ENCODE data around the gene GOLGA2.

GOLGA2 gene

GRCh38 chr9:128276008-128276573, 284 bp upstream of the GOLGA2 start, which contains the start of gene SWI5:
TSS of gene SWI5 (plus strand) at chr9:128276276.
- Histone ChIP-seq H3K4me3 (ENCODE audit: low read depth in 1 of 2, low read length in 2 of 2) (peak within 1 kb of the TSS; percentile 88 to 97), H3K27me3 (ENCODE audit: control insufficient read depth in 1 of 2, insufficient read depth in 2 of 2, low read length in 2 of 2) (no peaks in the 10 kb centered on the region), H3K4me1 (ENCODE audit: control insufficient read depth in 1 of 2, insufficient read depth in 2 of 2, low read length in 2 of 2) (peaks cover 16 to 20% of the 10 kb centered on the region in 2 donors), H3K9ac (ENCODE audit: low read depth in 1 of 2, low read length in 2 of 2) (peak within 1 kb of the TSS; percentile 93 to 97), H3K9me3 (ENCODE audit: control insufficient read depth in 1 of 2, low read length in 2 of 2) (no peaks in the 10 kb centered on the region), H3K27ac (ENCODE audit: low read depth, low read length) (peak within 1 kb of the TSS; percentile 74), H3K36me3 (ENCODE audit: control insufficient read depth in 1 of 2, insufficient read depth in 2 of 2, low read length in 2 of 2) (peaks cover 5 to 21% of the 10 kb centered on the region in 2 donors)

GRCh38 chr9:128274245-128274644, 1.6 kb downstream of the GOLGA2 start:
- Histone ChIP-seq H3K4me1 (ENCODE audit: control insufficient read depth in 1 of 2, insufficient read depth in 2 of 2, low read length in 2 of 2) (peaks cover 16 to 20% of the 10 kb centered on the region in 2 donors), H3K27ac (ENCODE audit: low read depth, low read length) (no peak overlapping the region)

GRCh38 chr9:128271512-128271911, 4.3 kb downstream of the GOLGA2 start:
- Histone ChIP-seq H3K27me3 (ENCODE audit: control insufficient read depth in 1 of 2, insufficient read depth in 2 of 2, low read length in 2 of 2) (no peaks in the 10 kb centered on the region), H3K36me3 (ENCODE audit: control insufficient read depth in 1 of 2, insufficient read depth in 2 of 2, low read length in 2 of 2) (peaks cover 12 to 56% of the 10 kb centered on the region in 2 donors), H3K27ac (ENCODE audit: low read depth, low read length) (no peak overlapping the region), H3K4me1 (ENCODE audit: control insufficient read depth in 1 of 2, insufficient read depth in 2 of 2, low read length in 2 of 2) (peaks cover 9 to 12% of the 10 kb centered on the region in 2 donors), H3K9ac (ENCODE audit: low read depth in 1 of 2, low read length in 2 of 2) (no peak overlapping the region), H3K4me3 (ENCODE audit: low read depth in 1 of 2, low read length in 2 of 2) (no peak overlapping the region), H3K9me3 (ENCODE audit: control insufficient read depth in 1 of 2, low read length in 2 of 2) (no peaks in the 10 kb centered on the region)

More at GRCh38 chr9:128274245-128274644, 1.6 kb downstream of the GOLGA2 start:
- Histone ChIP-seq H3K9ac (ENCODE audit: low read depth in 1 of 2, low read length in 2 of 2) (peak overlapping the region in 1 of 2 donors; percentile 89), H3K36me3 (ENCODE audit: control insufficient read depth in 1 of 2, insufficient read depth in 2 of 2, low read length in 2 of 2) (peaks cover 6 to 30% of the 10 kb centered on the region in 2 donors), H3K4me3 (ENCODE audit: low read depth in 1 of 2, low read length in 2 of 2) (peak overlapping the region in 1 of 2 donors; percentile 83), H3K9me3 (ENCODE audit: control insufficient read depth in 1 of 2, low read length in 2 of 2) (no peaks in the 10 kb centered on the region), H3K27me3 (ENCODE audit: control insufficient read depth in 1 of 2, insufficient read depth in 2 of 2, low read length in 2 of 2) (no peaks in the 10 kb centered on the region)

GRCh38 chr9:128271112-128271511, 4.7 kb downstream of the GOLGA2 start:
- H3K4me3 ChIP-seq (ENCODE audit: low read depth in 1 of 2, low read length in 2 of 2) = no peak overlapping the region
- H3K9me3 ChIP-seq (ENCODE audit: control insufficient read depth in 1 of 2, low read length in 2 of 2) = no peaks in the 10 kb centered on the region
- peaks cover 12 to 57% of the 10 kb centered on the region in 2 donors for H3K36me3 ChIP-seq (ENCODE audit: control insufficient read depth in 1 of 2, insufficient read depth in 2 of 2, low read length in 2 of 2)
- H3K9ac ChIP-seq (ENCODE audit: low read depth in 1 of 2, low read length in 2 of 2) = no peak overlapping the region
- H3K27ac ChIP-seq (ENCODE audit: low read depth, low read length) = no peak overlapping the region
- H3K27me3 ChIP-seq (ENCODE audit: control insufficient read depth in 1 of 2, insufficient read depth in 2 of 2, low read length in 2 of 2) = no peaks in the 10 kb centered on the region
- H3K4me1 ChIP-seq (ENCODE audit: control insufficient read depth in 1 of 2, insufficient read depth in 2 of 2, low read length in 2 of 2) = peaks cover 9 to 10% of the 10 kb centered on the region in 2 donors

GRCh38 chr9:128266868-128267590, 8.8 kb downstream of the GOLGA2 start:
- Histone ChIP-seq H3K4me1 (ENCODE audit: control insufficient read depth in 1 of 2, insufficient read depth in 2 of 2, low read length in 2 of 2) (no peaks in the 10 kb centered on the region), H3K9me3 (ENCODE audit: control insufficient read depth in 1 of 2, low read length in 2 of 2) (no peaks in the 10 kb centered on the region), H3K27ac (ENCODE audit: low read depth, low read length) (no peak overlapping the region), H3K27me3 (ENCODE audit: control insufficient read depth in 1 of 2, insufficient read depth in 2 of 2, low read length in 2 of 2) (no peaks in the 10 kb centered on the region), H3K36me3 (ENCODE audit: control insufficient read depth in 1 of 2, insufficient read depth in 2 of 2, low read length in 2 of 2) (peaks cover 30 to 65% of the 10 kb centered on the region in 2 donors), H3K4me3 (ENCODE audit: low read depth in 1 of 2, low read length in 2 of 2) (no peak overlapping the region), H3K9ac (ENCODE audit: low read depth in 1 of 2, low read length in 2 of 2) (no peak overlapping the region)

GRCh38 chr9:128265348-128265847, 10.4 kb downstream of the GOLGA2 start:
- no peaks in the 10 kb centered on the region for H3K4me1 ChIP-seq (ENCODE audit: control insufficient read depth in 1 of 2, insufficient read depth in 2 of 2, low read length in 2 of 2)
- H3K27me3 ChIP-seq (ENCODE audit: control insufficient read depth in 1 of 2, insufficient read depth in 2 of 2, low read length in 2 of 2) = no peaks in the 10 kb centered on the region
- H3K4me3 ChIP-seq (ENCODE audit: low read depth in 1 of 2, low read length in 2 of 2) = no peak overlapping the region
- H3K27ac ChIP-seq (ENCODE audit: low read depth, low read length) = no peak overlapping the region
- no peaks in the 10 kb centered on the region for H3K9me3 ChIP-seq (ENCODE audit: control insufficient read depth in 1 of 2, low read length in 2 of 2)
- peaks cover 32 to 71% of the 10 kb centered on the region in 2 donors for H3K36me3 ChIP-seq (ENCODE audit: control insufficient read depth in 1 of 2, insufficient read depth in 2 of 2, low read length in 2 of 2)
- no peak overlapping the region for H3K9ac ChIP-seq (ENCODE audit: low read depth in 1 of 2, low read length in 2 of 2)

- H3K27ac ChIP-seq (ENCODE audit: low read depth, low read length) = no peak overlapping the region
- no peaks in the 10 kb centered on the region for H3K4me1 ChIP-seq (ENCODE audit: control insufficient read depth in 1 of 2, insufficient read depth in 2 of 2, low read length in 2 of 2)
- no peak overlapping the region for H3K9ac ChIP-seq (ENCODE audit: low read depth in 1 of 2, low read length in 2 of 2)
- H3K9me3 ChIP-seq (ENCODE audit: control insufficient read depth in 1 of 2, low read length in 2 of 2) = no peaks in the 10 kb centered on the region
- H3K27me3 ChIP-seq (ENCODE audit: control insufficient read depth in 1 of 2, insufficient read depth in 2 of 2, low read length in 2 of 2) = no peaks in the 10 kb centered on the region
- peaks cover 48 to 77% of the 10 kb centered on the region in 2 donors for H3K36me3 ChIP-seq (ENCODE audit: control insufficient read depth in 1 of 2, insufficient read depth in 2 of 2, low read length in 2 of 2)
- H3K4me3 ChIP-seq (ENCODE audit: low read depth in 1 of 2, low read length in 2 of 2) = no peak overlapping the region
Observed at GRCh38 chr9:128262687-128263086, 13.1 kb downstream of the GOLGA2 start.

- Histone ChIP-seq H3K4me1 (ENCODE audit: control insufficient read depth in 1 of 2, insufficient read depth in 2 of 2, low read length in 2 of 2) (no peaks in the 10 kb centered on the region), H3K4me3 (ENCODE audit: low read depth in 1 of 2, low read length in 2 of 2) (no peak overlapping the region), H3K9ac (ENCODE audit: low read depth in 1 of 2, low read length in 2 of 2) (no peak overlapping the region), H3K36me3 (ENCODE audit: control insufficient read depth in 1 of 2, insufficient read depth in 2 of 2, low read length in 2 of 2) (peaks cover 53 to 69% of the 10 kb centered on the region in 2 donors), H3K27me3 (ENCODE audit: control insufficient read depth in 1 of 2, insufficient read depth in 2 of 2, low read length in 2 of 2) (no peaks in the 10 kb centered on the region), H3K9me3 (ENCODE audit: control insufficient read depth in 1 of 2, low read length in 2 of 2) (no peaks in the 10 kb centered on the region), H3K27ac (ENCODE audit: low read depth, low read length) (no peak overlapping the region)
Observed at GRCh38 chr9:128260340-128260739, 15.5 kb downstream of the GOLGA2 start.

GRCh38 chr9:128259156-128259555, 16.7 kb downstream of the GOLGA2 start:
- no peak overlapping the region for H3K4me3 ChIP-seq (ENCODE audit: low read depth in 1 of 2, low read length in 2 of 2)
- H3K27me3 ChIP-seq (ENCODE audit: control insufficient read depth in 1 of 2, insufficient read depth in 2 of 2, low read length in 2 of 2) = no peaks in the 10 kb centered on the region
- H3K9ac ChIP-seq (ENCODE audit: low read depth in 1 of 2, low read length in 2 of 2) = no peak overlapping the region
- no peak overlapping the region for H3K27ac ChIP-seq (ENCODE audit: low read depth, low read length)
- H3K4me1 ChIP-seq (ENCODE audit: control insufficient read depth in 1 of 2, insufficient read depth in 2 of 2, low read length in 2 of 2) = no peaks in the 10 kb centered on the region
- H3K36me3 ChIP-seq (ENCODE audit: control insufficient read depth in 1 of 2, insufficient read depth in 2 of 2, low read length in 2 of 2) = peaks cover 46 to 63% of the 10 kb centered on the region in 2 donors
- no peaks in the 10 kb centered on the region for H3K9me3 ChIP-seq (ENCODE audit: control insufficient read depth in 1 of 2, low read length in 2 of 2)

- H3K9me3 ChIP-seq (ENCODE audit: control insufficient read depth in 1 of 2, low read length in 2 of 2) = no peaks in the 10 kb centered on the region
- H3K27ac ChIP-seq (ENCODE audit: low read depth, low read length) = no peak overlapping the region
Observed at GRCh38 chr9:128258326-128258725, 17.5 kb downstream of the GOLGA2 start.

More at GRCh38 chr9:128258326-128258725, 17.5 kb downstream of the GOLGA2 start:
- H3K4me1 ChIP-seq (ENCODE audit: control insufficient read depth in 1 of 2, insufficient read depth in 2 of 2, low read length in 2 of 2) = no peaks in the 10 kb centered on the region
- H3K27me3 ChIP-seq (ENCODE audit: control insufficient read depth in 1 of 2, insufficient read depth in 2 of 2, low read length in 2 of 2) = no peaks in the 10 kb centered on the region
- peaks cover 46 to 63% of the 10 kb centered on the region in 2 donors for H3K36me3 ChIP-seq (ENCODE audit: control insufficient read depth in 1 of 2, insufficient read depth in 2 of 2, low read length in 2 of 2)
- no peak overlapping the region for H3K9ac ChIP-seq (ENCODE audit: low read depth in 1 of 2, low read length in 2 of 2)
- no peak overlapping the region for H3K4me3 ChIP-seq (ENCODE audit: low read depth in 1 of 2, low read length in 2 of 2)
